ENCODE data around the gene TMEM170A. TPM values are rescaled to one million over a fixed set of nuclear protein-coding genes. Genes with fewer than 3 reads are reported as not detected.
"Not testable (repeated sequence)": the region's sequence is repeated elsewhere in the genome, so short reads cannot be mapped to it uniquely, and the experiment has no call there.

Gene TMEM170A
- total and polyA plus RNA-seq, 8 donors = 4.3 to 12.6 (median 8.6) TPM

DNA sequence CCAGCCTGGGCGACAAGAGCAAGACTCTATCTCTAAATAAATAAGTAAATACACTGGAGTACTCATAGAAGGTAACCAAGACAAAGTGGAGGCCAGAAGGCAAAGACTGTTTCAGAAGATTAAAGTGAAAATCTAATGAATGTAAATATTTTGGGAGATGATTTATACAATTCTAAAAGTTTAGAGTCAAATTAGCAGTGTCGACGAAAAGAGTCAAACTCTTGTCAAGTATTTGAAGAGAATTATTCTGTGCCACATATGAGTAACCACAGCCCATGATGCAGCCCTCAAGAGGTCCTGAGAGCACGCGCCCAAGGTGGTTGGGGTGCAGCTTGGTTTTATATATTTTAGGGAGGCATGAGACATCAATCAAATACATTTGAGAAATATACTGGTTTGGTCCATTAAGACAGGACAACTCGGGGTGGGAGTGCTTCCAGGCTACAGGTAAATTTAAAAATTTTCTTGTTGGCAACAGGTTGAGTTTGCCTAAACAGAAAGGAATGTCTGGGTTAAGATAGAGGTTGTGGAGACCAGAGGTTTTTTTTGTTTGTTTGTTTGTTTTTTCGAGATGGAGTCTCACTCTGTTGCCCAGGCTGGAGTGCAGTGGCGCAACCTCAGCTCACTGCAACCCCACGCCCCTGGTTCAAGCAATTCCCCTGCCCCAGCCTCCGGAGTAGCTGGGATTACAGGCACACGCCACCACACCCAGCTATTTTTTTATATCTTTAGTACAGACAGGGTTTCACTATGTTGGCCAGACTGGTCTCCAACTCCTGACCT, 34.7 kb downstream of the TMEM170A start:
- Histone ChIP-seq H3K27ac (no peak overlapping the region), H3K9me3 (no peaks in the 10 kb centered on the region), H3K4me3 (no peak overlapping the region), H3K36me3 (no peaks in the 10 kb centered on the region), H3K27me3 (no peaks in the 10 kb centered on the region), H3K4me1 (peaks cover 0 to 10% (median 8%) of the 10 kb centered on the region in 3 donors)
- TF ChIP-seq, protein P1, sequence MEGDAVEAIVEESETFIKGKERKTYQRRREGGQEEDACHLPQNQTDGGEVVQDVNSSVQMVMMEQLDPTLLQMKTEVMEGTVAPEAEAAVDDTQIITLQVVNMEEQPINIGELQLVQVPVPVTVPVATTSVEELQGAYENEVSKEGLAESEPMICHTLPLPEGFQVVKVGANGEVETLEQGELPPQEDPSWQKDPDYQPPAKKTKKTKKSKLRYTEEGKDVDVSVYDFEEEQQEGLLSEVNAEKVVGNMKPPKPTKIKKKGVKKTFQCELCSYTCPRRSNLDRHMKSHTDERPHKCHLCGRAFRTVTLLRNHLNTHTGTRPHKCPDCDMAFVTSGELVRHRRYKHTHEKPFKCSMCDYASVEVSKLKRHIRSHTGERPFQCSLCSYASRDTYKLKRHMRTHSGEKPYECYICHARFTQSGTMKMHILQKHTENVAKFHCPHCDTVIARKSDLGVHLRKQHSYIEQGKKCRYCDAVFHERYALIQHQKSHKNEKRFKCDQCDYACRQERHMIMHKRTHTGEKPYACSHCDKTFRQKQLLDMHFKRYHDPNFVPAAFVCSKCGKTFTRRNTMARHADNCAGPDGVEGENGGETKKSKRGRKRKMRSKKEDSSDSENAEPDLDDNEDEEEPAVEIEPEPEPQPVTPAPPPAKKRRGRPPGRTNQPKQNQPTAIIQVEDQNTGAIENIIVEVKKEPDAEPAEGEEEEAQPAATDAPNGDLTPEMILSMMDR (IDR thresholded peaks at IDR 0.05) = no peak
- DNase-seq (no peak), ATAC-seq (no peak), FAIRE-seq (no peak)
- intact Hi-C loops (cut with DNase I) = no loop called here
- WGBS, 2 donors = 86% methylated on average over 11 of the region's 11 CpGs

DNA sequence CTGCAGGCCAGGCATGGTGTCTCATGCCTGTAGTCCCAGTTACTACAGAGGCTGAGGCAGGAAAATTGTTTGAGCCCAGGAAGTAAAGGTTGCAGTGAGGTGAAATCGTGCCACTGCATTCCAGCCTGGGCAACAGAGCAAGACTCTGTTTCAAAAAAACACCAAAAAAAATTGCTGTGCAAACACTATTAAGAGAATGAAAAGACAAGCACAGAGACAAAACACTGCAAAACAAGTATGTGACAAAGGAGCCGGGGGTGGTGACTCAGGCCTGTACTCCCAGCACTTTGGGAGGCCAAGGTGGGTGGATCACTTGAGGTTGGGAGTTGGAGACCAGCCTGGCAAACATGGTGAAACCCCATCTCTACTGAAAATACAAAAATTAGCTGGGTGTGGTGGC, 38.0 kb downstream of the TMEM170A start:
- 70 to 81% methylated on average over 2 of the region's 2 CpGs for WGBS, 2 donors
- not testable (repeated sequence) for FAIRE-seq

DNA sequence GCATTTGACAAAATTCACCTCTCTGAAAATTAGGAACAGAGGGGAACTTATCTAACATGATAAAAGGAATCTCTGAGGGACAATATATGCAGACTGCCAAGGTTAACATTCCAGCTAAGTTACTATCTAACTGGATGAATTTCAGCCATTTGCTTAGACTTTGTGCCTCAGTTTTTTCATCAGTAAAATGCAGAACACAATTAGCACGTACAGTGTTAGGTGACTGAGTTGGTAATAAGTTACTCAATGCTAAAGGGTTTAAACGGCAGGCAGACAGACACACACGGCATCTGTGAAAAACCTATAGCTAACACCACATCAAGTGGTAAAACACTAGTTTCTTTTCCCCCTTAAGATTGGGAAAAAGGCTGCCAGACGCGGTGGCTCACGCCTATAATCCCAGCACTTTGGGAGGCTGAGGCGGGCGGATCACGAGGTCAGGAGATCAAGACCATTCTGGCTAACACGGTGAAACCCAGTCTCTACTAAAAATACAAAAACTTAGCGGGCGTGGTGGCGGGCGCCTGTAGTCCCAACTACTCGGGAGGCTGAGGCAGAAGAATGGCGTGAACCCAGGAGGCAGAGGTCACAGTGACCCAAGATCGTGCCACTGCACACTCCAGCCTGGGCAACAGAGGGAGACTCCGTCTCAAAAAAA, 40.3 kb downstream of the TMEM170A start:
- H3K4me1 ChIP-seq = peaks cover 0 to 12% (median 11%) of the 10 kb centered on the region in 3 donors
- FAIRE-seq; H3K4me3 ChIP-seq; H3K9me3 ChIP-seq; DNase-seq; H3K27me3 ChIP-seq; H3K36me3 ChIP-seq; intact Hi-C loops (cut with DNase I): not testable (repeated sequence)
- H3K27ac ChIP-seq = peak overlapping the region in 1 of 4 donors; percentile 48
- WGBS, 2 donors = 66 to 74% methylated on average over 18 of the region's 18 CpGs
- ATAC-seq = peak in 3 of 4 donors; percentile 37 to 46 (median 41)

More for the DNA sequence above, 38.0 kb downstream of the TMEM170A start:
- H3K27ac ChIP-seq; H3K36me3 ChIP-seq; H3K9me3 ChIP-seq; H3K4me3 ChIP-seq; H3K27me3 ChIP-seq; ATAC-seq; intact Hi-C loops (cut with DNase I); DNase-seq: not testable (repeated sequence)
- peaks cover 0 to 10% (median 6%) of the 10 kb centered on the region in 3 donors for H3K4me1 ChIP-seq

DNA sequence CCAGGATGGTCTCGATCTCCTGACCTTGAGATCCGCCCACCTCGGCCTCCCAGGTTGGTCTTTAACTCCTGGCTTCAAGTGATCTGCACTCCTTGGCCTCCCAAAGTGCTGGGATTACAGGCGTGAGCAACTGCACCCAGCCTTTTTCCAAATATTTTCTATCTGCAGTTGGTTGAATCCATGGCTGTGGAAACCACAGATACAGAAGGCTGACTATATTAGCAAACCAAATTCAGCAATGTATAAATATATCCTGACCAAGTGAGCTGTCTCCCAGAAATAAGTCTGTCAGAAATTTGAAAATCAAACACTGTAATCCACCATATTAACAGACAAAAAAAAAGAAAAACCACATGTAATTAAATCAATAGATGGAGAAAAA, 40.8 kb downstream of the TMEM170A start:
- Histone ChIP-seq H3K27ac (peak overlapping the region in 1 of 4 donors; percentile 48), H3K4me3 (no peak overlapping the region), H3K9me3 (no peaks in the 10 kb centered on the region), H3K36me3 (no peaks in the 10 kb centered on the region), H3K27me3 (no peaks in the 10 kb centered on the region), H3K4me1 (peaks cover 0 to 13% (median 11%) of the 10 kb centered on the region in 3 donors)
- intact Hi-C loops (cut with DNase I) = no loop called here
- TF ChIP-seq, protein P1 (IDR thresholded peaks at IDR 0.05) = no peak
- DNase-seq (no peak), ATAC-seq (no peak), FAIRE-seq (no peak)
- WGBS, 2 donors = 65 to 66% methylated on average over 4 of the region's 4 CpGs

DNA sequence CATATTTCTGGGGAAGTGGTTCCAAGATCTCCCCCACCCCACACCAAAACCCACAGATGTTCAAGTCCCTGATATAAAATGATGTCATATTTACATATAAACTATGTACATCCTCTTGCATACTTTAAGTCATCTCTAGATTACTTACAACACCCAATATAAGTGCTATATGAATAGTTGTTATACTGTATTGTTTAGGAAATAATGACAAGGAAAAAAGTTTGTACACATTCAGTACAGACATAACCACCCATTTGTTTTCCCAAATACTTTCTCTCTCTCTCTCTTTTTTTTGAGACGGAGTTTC, 42.7 kb downstream of the TMEM170A start:
- no peak for FAIRE-seq
- DNase-seq = no peak
- no peak for ATAC-seq
- Histone ChIP-seq H3K9me3 (no peaks in the 10 kb centered on the region), H3K4me3 (no peak overlapping the region), H3K4me1 (peaks cover 0 to 17% (median 11%) of the 10 kb centered on the region in 3 donors), H3K27me3 (no peaks in the 10 kb centered on the region), H3K36me3 (no peaks in the 10 kb centered on the region), H3K27ac (peak overlapping the region in 2 of 4 donors; percentile 15 to 55)
- 90 to 94% methylated on average over 1 of the region's 1 CpG for WGBS, 2 donors
- TF ChIP-seq, protein P1 (IDR thresholded peaks at IDR 0.05) = no peak
- intact Hi-C loops (cut with DNase I) = no loop called here
